ENCODE measurements around the gene AOAH.
"Not testable (repeated sequence)": the region's sequence is repeated elsewhere in the genome, so short reads cannot be mapped to it uniquely, and the experiment has no call there.

AOAH gene

GRCh38 chr7:36734731-36735130 lies 10.4 kb upstream of the AOAH start:
- no peaks in the 10 kb centered on the region for H3K4me1 ChIP-seq (ENCODE audit: insufficient read depth, low read length)
- H3K4me3 ChIP-seq (ENCODE audit: low read depth in 1 of 2, low read length in 2 of 2) = no peak overlapping the region
- H3K27ac ChIP-seq (ENCODE audit: low read depth, low read length) = no peak overlapping the region
- no peaks in the 10 kb centered on the region for H3K27me3 ChIP-seq (ENCODE audit: control insufficient read depth in 1 of 2, insufficient read depth in 2 of 2, low read length in 2 of 2)
- H3K9me3 ChIP-seq (ENCODE audit: low read length) = no peaks in the 10 kb centered on the region
- H3K36me3 ChIP-seq (ENCODE audit: insufficient read depth, low read length) = no peaks in the 10 kb centered on the region
- no peak overlapping the region for H3K9ac ChIP-seq (ENCODE audit: low read length)

- no peaks in the 10 kb centered on the region for H3K9me3 ChIP-seq (ENCODE audit: low read length)
- H3K4me3 ChIP-seq (ENCODE audit: low read depth in 1 of 2, low read length in 2 of 2) = no peak overlapping the region
- H3K4me1 ChIP-seq (ENCODE audit: insufficient read depth, low read length) = no peaks in the 10 kb centered on the region
- H3K27ac ChIP-seq (ENCODE audit: low read depth, low read length) = no peak overlapping the region
- H3K36me3 ChIP-seq (ENCODE audit: insufficient read depth, low read length) = no peaks in the 10 kb centered on the region
- no peaks in the 10 kb centered on the region for H3K27me3 ChIP-seq (ENCODE audit: control insufficient read depth in 1 of 2, insufficient read depth in 2 of 2, low read length in 2 of 2)
- H3K9ac ChIP-seq (ENCODE audit: low read length) = no peak overlapping the region
Observed at GRCh38 chr7:36733411-36733810, 9.1 kb upstream of the AOAH start.

GRCh38 chr7:36732806-36733205 lies 8.5 kb upstream of the AOAH start:
- no peaks in the 10 kb centered on the region for H3K4me1 ChIP-seq (ENCODE audit: insufficient read depth, low read length)
- H3K27ac ChIP-seq (ENCODE audit: low read depth, low read length) = no peak overlapping the region
- no peak overlapping the region for H3K4me3 ChIP-seq (ENCODE audit: low read depth in 1 of 2, low read length in 2 of 2)
- H3K27me3 ChIP-seq (ENCODE audit: control insufficient read depth in 1 of 2, insufficient read depth in 2 of 2, low read length in 2 of 2) = no peaks in the 10 kb centered on the region
- H3K9ac ChIP-seq (ENCODE audit: low read length) = no peak overlapping the region
- no peaks in the 10 kb centered on the region for H3K36me3 ChIP-seq (ENCODE audit: insufficient read depth, low read length)
- no peaks in the 10 kb centered on the region for H3K9me3 ChIP-seq (ENCODE audit: low read length)

- no peaks in the 10 kb centered on the region for H3K4me1 ChIP-seq (ENCODE audit: insufficient read depth, low read length)
- H3K9ac ChIP-seq (ENCODE audit: low read length) = no peak overlapping the region
- no peaks in the 10 kb centered on the region for H3K36me3 ChIP-seq (ENCODE audit: insufficient read depth, low read length)
- no peaks in the 10 kb centered on the region for H3K27me3 ChIP-seq (ENCODE audit: control insufficient read depth in 1 of 2, insufficient read depth in 2 of 2, low read length in 2 of 2)
- H3K27ac ChIP-seq (ENCODE audit: low read depth, low read length) = no peak overlapping the region
- H3K9me3 ChIP-seq (ENCODE audit: low read length) = no peaks in the 10 kb centered on the region
- no peak overlapping the region for H3K4me3 ChIP-seq (ENCODE audit: low read depth in 1 of 2, low read length in 2 of 2)
Observed at GRCh38 chr7:36730046-36730445, 5.8 kb upstream of the AOAH start.

- H3K9ac ChIP-seq (ENCODE audit: low read length) = no peak overlapping the region
- no peaks in the 10 kb centered on the region for H3K9me3 ChIP-seq (ENCODE audit: low read length)
- no peak overlapping the region for H3K4me3 ChIP-seq (ENCODE audit: low read depth in 1 of 2, low read length in 2 of 2)
- H3K4me1 ChIP-seq (ENCODE audit: insufficient read depth, low read length) = no peaks in the 10 kb centered on the region
- no peaks in the 10 kb centered on the region for H3K36me3 ChIP-seq (ENCODE audit: insufficient read depth, low read length)
- no peak overlapping the region for H3K27ac ChIP-seq (ENCODE audit: low read depth, low read length)
- no peaks in the 10 kb centered on the region for H3K27me3 ChIP-seq (ENCODE audit: control insufficient read depth in 1 of 2, insufficient read depth in 2 of 2, low read length in 2 of 2)
Observed at GRCh38 chr7:36728143-36728542, 3.8 kb upstream of the AOAH start.

- no peaks in the 10 kb centered on the region for H3K36me3 ChIP-seq (ENCODE audit: insufficient read depth, low read length)
- H3K9ac ChIP-seq (ENCODE audit: low read length) = no peak overlapping the region
- H3K27me3 ChIP-seq (ENCODE audit: control insufficient read depth in 1 of 2, insufficient read depth in 2 of 2, low read length in 2 of 2) = no peaks in the 10 kb centered on the region
- no peaks in the 10 kb centered on the region for H3K9me3 ChIP-seq (ENCODE audit: low read length)
- H3K4me3 ChIP-seq (ENCODE audit: low read depth in 1 of 2, low read length in 2 of 2) = no peak overlapping the region
- no peak overlapping the region for H3K27ac ChIP-seq (ENCODE audit: low read depth, low read length)
- no peaks in the 10 kb centered on the region for H3K4me1 ChIP-seq (ENCODE audit: insufficient read depth, low read length)
Observed at GRCh38 chr7:36726806-36727503, 2.7 kb upstream of the AOAH start.

- Histone ChIP-seq H3K36me3 (ENCODE audit: insufficient read depth, low read length) (no peaks in the 10 kb centered on the region), H3K9ac (ENCODE audit: low read length) (no peak overlapping the region), H3K4me1 (ENCODE audit: insufficient read depth, low read length) (no peaks in the 10 kb centered on the region), H3K27ac (ENCODE audit: low read depth, low read length) (no peak overlapping the region), H3K9me3 (ENCODE audit: low read length) (no peaks in the 10 kb centered on the region), H3K27me3 (ENCODE audit: control insufficient read depth in 1 of 2, insufficient read depth in 2 of 2, low read length in 2 of 2) (no peaks in the 10 kb centered on the region), H3K4me3 (ENCODE audit: low read depth in 1 of 2, low read length in 2 of 2) (no peak overlapping the region)
Observed at GRCh38 chr7:36726311-36726710, 2.0 kb upstream of the AOAH start.

GRCh38 chr7:36724996-36725395 lies 702 bp upstream of the AOAH start:
- Histone ChIP-seq H3K36me3 (ENCODE audit: insufficient read depth, low read length) (no peaks in the 10 kb centered on the region), H3K9ac (ENCODE audit: low read length) (no peak overlapping the region), H3K4me1 (ENCODE audit: insufficient read depth, low read length) (no peaks in the 10 kb centered on the region), H3K27me3 (ENCODE audit: control insufficient read depth in 1 of 2, insufficient read depth in 2 of 2, low read length in 2 of 2) (no peaks in the 10 kb centered on the region), H3K9me3 (ENCODE audit: low read length) (no peaks in the 10 kb centered on the region), H3K27ac (ENCODE audit: low read depth, low read length) (no peak overlapping the region), H3K4me3 (ENCODE audit: low read depth in 1 of 2, low read length in 2 of 2) (no peak overlapping the region)

- no peaks in the 10 kb centered on the region for H3K9me3 ChIP-seq (ENCODE audit: low read length)
- H3K4me3 ChIP-seq (ENCODE audit: low read depth in 1 of 2, low read length in 2 of 2) = no peak overlapping the region
- no peaks in the 10 kb centered on the region for H3K36me3 ChIP-seq (ENCODE audit: insufficient read depth, low read length)
- H3K9ac ChIP-seq (ENCODE audit: low read length) = no peak overlapping the region
- no peaks in the 10 kb centered on the region for H3K27me3 ChIP-seq (ENCODE audit: control insufficient read depth in 1 of 2, insufficient read depth in 2 of 2, low read length in 2 of 2)
- no peak overlapping the region for H3K27ac ChIP-seq (ENCODE audit: low read depth, low read length)
- no peaks in the 10 kb centered on the region for H3K4me1 ChIP-seq (ENCODE audit: insufficient read depth, low read length)
Observed at GRCh38 chr7:36723291-36723690, 1.0 kb downstream of the AOAH start.

- H3K4me3 ChIP-seq (ENCODE audit: low read depth in 1 of 2, low read length in 2 of 2) = no peak overlapping the region
- no peak overlapping the region for H3K9ac ChIP-seq (ENCODE audit: low read length)
- no peaks in the 10 kb centered on the region for H3K27me3 ChIP-seq (ENCODE audit: control insufficient read depth in 1 of 2, insufficient read depth in 2 of 2, low read length in 2 of 2)
- H3K4me1 ChIP-seq (ENCODE audit: insufficient read depth, low read length) = no peaks in the 10 kb centered on the region
- no peaks in the 10 kb centered on the region for H3K36me3 ChIP-seq (ENCODE audit: insufficient read depth, low read length)
- H3K27ac ChIP-seq (ENCODE audit: low read depth, low read length) = no peak overlapping the region
- no peaks in the 10 kb centered on the region for H3K9me3 ChIP-seq (ENCODE audit: low read length)
Observed at GRCh38 chr7:36719083-36719632, 5.1 kb downstream of the AOAH start.

GRCh38 chr7:36717586-36717985 lies 6.7 kb downstream of the AOAH start:
- Histone ChIP-seq H3K27me3 (ENCODE audit: control insufficient read depth in 1 of 2, insufficient read depth in 2 of 2, low read length in 2 of 2) (no peaks in the 10 kb centered on the region), H3K9ac (ENCODE audit: low read length) (no peak overlapping the region), H3K9me3 (ENCODE audit: low read length) (no peaks in the 10 kb centered on the region), H3K4me1 (ENCODE audit: insufficient read depth, low read length) (no peaks in the 10 kb centered on the region), H3K36me3 (ENCODE audit: insufficient read depth, low read length) (no peaks in the 10 kb centered on the region), H3K4me3 (ENCODE audit: low read depth in 1 of 2, low read length in 2 of 2) (no peak overlapping the region), H3K27ac (ENCODE audit: low read depth, low read length) (no peak overlapping the region)

GRCh38 chr7:36716802-36717201 lies 7.5 kb downstream of the AOAH start:
- H3K27ac ChIP-seq (ENCODE audit: low read depth, low read length); H3K4me3 ChIP-seq (ENCODE audit: low read depth in 1 of 2, low read length in 2 of 2); H3K4me1 ChIP-seq (ENCODE audit: insufficient read depth, low read length); H3K9ac ChIP-seq (ENCODE audit: low read length); H3K27me3 ChIP-seq (ENCODE audit: control insufficient read depth in 1 of 2, insufficient read depth in 2 of 2, low read length in 2 of 2); H3K9me3 ChIP-seq (ENCODE audit: low read length); H3K36me3 ChIP-seq (ENCODE audit: insufficient read depth, low read length): not testable (repeated sequence)
